A549 (cell line): Measurements from ENCODE around the gene FBLN7. TPM values are rescaled to one million over a fixed set of nuclear protein-coding genes. Genes with fewer than 3 reads are reported as not detected.

Source experiments
- ATAC-seq, 2 experiments: fragments of 200-7000 bp in 1 of 2; fragments of >200 bp in 1 of 2; cut with Nextera tagmentation in 1 of 2; cut with Tn5 transposase in 1 of 2; 3 replicates each; pipeline versions ENCODE4 v1.8.0 to v1.9.1; 2018 to 2020; ENCODE audit warnings: mild to moderate bottlenecking in 1 of 2, moderate library complexity in 1 of 2
- CTCF ChIA-PET: fragments of 300-600 bp; sonication (Branson Sonifier 250); formaldehyde crosslinking; extraction: SDS; loops from one replicate; lab custom pipeline; 2021; ENCODE audit warnings: antibody characterized with exemption, inconsistent platforms; lab: Yijun Ruan, JAX
- POLR2A ChIA-PET: fragments of 350-600 bp; formaldehyde crosslinking; extraction: SDS; loops from one replicate; lab custom pipeline; 2021; ENCODE audit warnings: antibody characterized with exemption, inconsistent platforms; lab: Yijun Ruan, JAX
- DNase-seq, 2 experiments: peaks; one replicate each; pipeline versions ENCODE4 v3.0.0 to v3.0.0-alpha.2; 2011 to 2016; ENCODE audit warnings: low read depth in 1 of 2, low spot score in 1 of 2
- FAIRE-seq: peaks from 2 replicates; lab custom pipeline; 2011; peaks lifted over from hg19 to GRCh38; lab: Jason Lieb, UNC
- H3K27ac ChIP-seq, 2 experiments: fragments of >200 bp; sonication (Bioruptor Twin); formaldehyde crosslinking; 3 replicates each; pipeline ENCODE4 v1.5.1; 2016 to 2017
- H3K4me1 ChIP-seq: fragments of >200 bp; sonication (Bioruptor Twin); formaldehyde crosslinking; 3 replicates; pipeline ENCODE4 v1.6.1; 2016
- H3K4me2 ChIP-seq: fragments of >200 bp; sonication (Bioruptor Twin); formaldehyde crosslinking; 3 replicates; pipeline ENCODE4 v1.6.1; 2016
- H3K4me3 ChIP-seq: fragments of >200 bp; sonication (Bioruptor Twin); formaldehyde crosslinking; 3 replicates; pipeline ENCODE4 v1.5.1; 2016
- H3K9me3 ChIP-seq: fragments of >200 bp; sonication (Bioruptor Twin); formaldehyde crosslinking; 3 replicates; pipeline ENCODE4 v1.6.1; 2016
- BCL3 ChIP-seq: fragments of >200 bp; sonication (Bioruptor Twin); formaldehyde crosslinking; IDR thresholded peaks from 3 replicates; pipeline ENCODE4 v1.6.1; 2016
- BHLHE40 ChIP-seq: IDR thresholded peaks from 2 replicates; pipeline ENCODE4 v1.6.1; 2012; ENCODE audit warnings: low read depth, low read length, inconsistent platforms
- CBX2 ChIP-seq: fragments of 200-600 bp; sonication (generic); IDR thresholded peaks from 2 replicates; pipeline ENCODE4 v1.6.1; 2016; ENCODE audit warnings: low read depth, mild to moderate bottlenecking, borderline replicate concordance
- CEBPB ChIP-seq, 2 experiments: fragments of >200 bp in 1 of 2; sonication (Bioruptor Twin) in 1 of 2; formaldehyde crosslinking in 1 of 2; IDR thresholded peaks; 2 replicates each; pipeline ENCODE4 v1.6.1; 2012 to 2016
- CHD4 ChIP-seq: fragments of 200-600 bp; sonication (generic); IDR thresholded peaks from 2 replicates; pipeline ENCODE4 v1.6.1; 2016; ENCODE audit warnings: antibody characterized with exemption, mild to moderate bottlenecking, borderline replicate concordance
- E2F6 ChIP-seq: IDR thresholded peaks from 2 replicates; pipeline ENCODE4 v1.6.1; 2012; ENCODE audit warnings: low read depth, borderline replicate concordance
- EHMT2 ChIP-seq: fragments of 200-600 bp; sonication (generic); IDR thresholded peaks from 2 replicates; pipeline ENCODE4 v1.6.1; 2016; ENCODE audit warnings: antibody characterized with exemption, low read depth, mild to moderate bottlenecking, moderate library complexity
- ESRRA ChIP-seq: fragments of 150-350 bp; IDR thresholded peaks from 2 replicates; pipeline ENCODE4 v1.6.1; 2014; ENCODE audit warnings: mild to moderate bottlenecking, low read length, borderline replicate concordance
- FOSL2 ChIP-seq, 2 experiments: fragments of 450-650 bp in 1 of 2; fragments of >200 bp in 1 of 2; sonication (Bioruptor Twin) in 1 of 2; formaldehyde crosslinking; IDR thresholded peaks; 2 replicates each; pipeline versions ENCODE4 v1.5.0 to v1.6.1; 2016 to 2020; ENCODE audit warnings: mild to moderate bottlenecking in 1 of 2, moderate library complexity in 1 of 2
- FOXS1 ChIP-seq: fragments of 250-450 bp; sonication (Bioruptor Pico); IDR thresholded peaks from 2 replicates; pipeline ENCODE4 v1.5.0; 2020; ENCODE audit warnings: mild to moderate bottlenecking, moderate library complexity
- GATA3 ChIP-seq: IDR thresholded peaks from 2 replicates; pipeline ENCODE4 v1.6.1; 2012; ENCODE audit warnings: borderline replicate concordance
- HES2 ChIP-seq: fragments of >200 bp; sonication (Bioruptor Twin); formaldehyde crosslinking; IDR thresholded peaks from 2 replicates; pipeline ENCODE4 v1.6.1; 2016
- HEYL ChIP-seq: fragments of 250-450 bp; sonication (Bioruptor Pico); IDR thresholded peaks from 2 replicates; pipeline ENCODE4 v1.8.0; 2021; ENCODE audit warnings: mild to moderate bottlenecking, moderate library complexity
- HMGXB4 ChIP-seq: fragments of 250-450 bp; sonication (Bioruptor Pico); IDR thresholded peaks from 2 replicates; pipeline ENCODE4 v1.5.0; 2021; ENCODE audit warnings: mild to moderate bottlenecking, moderate library complexity, borderline replicate concordance
- HOXB13 ChIP-seq: fragments of 250-450 bp; sonication (Bioruptor Pico); IDR thresholded peaks from 2 replicates; pipeline ENCODE4 v1.5.0; 2020; ENCODE audit warnings: low read depth, mild to moderate bottlenecking, moderate library complexity
- MYC ChIP-seq: IDR thresholded peaks from 2 replicates; pipeline ENCODE4 v1.6.1; 2012; ENCODE audit warnings: mild to moderate bottlenecking, inconsistent platforms, low read length, improper control_type of control experiment, borderline replicate concordance
- NFE2L2 ChIP-seq: fragments of 150-350 bp; conservative IDR thresholded peaks from 2 replicates; pipeline ENCODE4 v1.6.1; 2014; ENCODE audit warnings: low read length
- NPAS2 ChIP-seq: fragments of 250-450 bp; sonication (Bioruptor Pico); IDR thresholded peaks from 2 replicates; pipeline ENCODE4 v1.8.0; 2022; ENCODE audit warnings: mild to moderate bottlenecking, moderate library complexity, borderline replicate concordance
- NR3C1 ChIP-seq: fragments of >200 bp; sonication (Bioruptor Twin); formaldehyde crosslinking; IDR thresholded peaks from 3 replicates; pipeline ENCODE4 v1.6.1; 2017
- POLR2A ChIP-seq: IDR thresholded peaks from 2 replicates; pipeline ENCODE4 v1.6.1; 2012; ENCODE audit warnings: mild to moderate bottlenecking, low read length
- RAD21 ChIP-seq, 2 experiments: fragments of >200 bp in 1 of 2; sonication (Bioruptor Twin) in 1 of 2; formaldehyde crosslinking in 1 of 2; IDR thresholded peaks in 1 of 2; conservative IDR thresholded peaks in 1 of 2; 2 replicates in 1 of 2; 3 replicates in 1 of 2; pipeline ENCODE4 v1.6.1; 2012 to 2018; ENCODE audit warnings: inconsistent platforms in 1 of 2
- RARB ChIP-seq: fragments of 250-450 bp; sonication (Bioruptor Pico); IDR thresholded peaks from 2 replicates; pipeline ENCODE4 v1.8.0; 2021; ENCODE audit warnings: mild to moderate bottlenecking, moderate library complexity
- RCOR1 ChIP-seq: fragments of 150-350 bp; IDR thresholded peaks from 2 replicates; pipeline ENCODE4 v1.6.1; 2014; ENCODE audit warnings: antibody characterized with exemption, low read length, low read depth
- RNF2 ChIP-seq: fragments of 200-600 bp; sonication (generic); IDR thresholded peaks from 2 replicates; pipeline ENCODE4 v1.6.1; 2016; ENCODE audit warnings: low read depth, mild to moderate bottlenecking, antibody characterized with exemption, moderate library complexity, borderline replicate concordance
- SMC3 ChIP-seq: fragments of >200 bp; sonication (Bioruptor Twin); formaldehyde crosslinking; IDR thresholded peaks from 3 replicates; pipeline ENCODE4 v1.6.1; 2018; ENCODE audit warnings: inconsistent platforms
- SREBF2 ChIP-seq: fragments of 450-650 bp; IDR thresholded peaks from 2 replicates; pipeline ENCODE4 v1.6.1; 2014; ENCODE audit warnings: mild to moderate bottlenecking, moderate library complexity
- TFCP2L1 ChIP-seq: fragments of 250-450 bp; sonication (Bioruptor Pico); IDR thresholded peaks from 2 replicates; pipeline ENCODE4 v1.5.0; 2021; ENCODE audit warnings: mild to moderate bottlenecking
- ZFP36 ChIP-seq: fragments of 450-650 bp; IDR thresholded peaks from 2 replicates; pipeline ENCODE4 v1.6.1; 2014; ENCODE audit warnings: borderline replicate concordance; ENCODE audit not compliant: partially characterized antibody
- ZNF302 ChIP-seq: fragments of 250-450 bp; sonication (Bioruptor Pico); IDR thresholded peaks from 2 replicates; pipeline ENCODE4 v1.9.0; 2021; ENCODE audit warnings: inconsistent platforms, mild to moderate bottlenecking, moderate library complexity
- WGBS: methylation state at CpG from one replicate; pipeline ENCODE4 v1.1.6; 2017; ENCODE audit errors: missing lambda C conversion rate; 5-methylcytosine and 5-hydroxymethylcytosine counted together
- polyA plus RNA-seq, 4 experiments: library from polyadenylated mRNA; depleted of rRNA in 3 of 4; stranded (reverse); fragments of >200 nt; fragmentation: RNase III in 1 of 4; extraction: RNeasy Plus Mini Kit Qiagen cat#74134 plus additional on column Dnase treatment in 1 of 4; gene quantifications; 2 replicates in 3 of 4; 3 replicates in 1 of 4; pipeline ENCODE4 v1.2.3, GENCODE V29; 2011 to 2017
- TF ChIP-seq, protein P1 (sequence below): fragments of 150-350 bp; IDR thresholded peaks from 2 replicates; pipeline ENCODE4 v1.6.1; 2014; ENCODE audit warnings: low read depth, mild to moderate bottlenecking, low read length

The FBLN7 gene
- polyA plus RNA-seq, 2 of the 4 experiments (the other 2 are of a cell fraction), result 0.47 to 0.63 TPM

DNA sequence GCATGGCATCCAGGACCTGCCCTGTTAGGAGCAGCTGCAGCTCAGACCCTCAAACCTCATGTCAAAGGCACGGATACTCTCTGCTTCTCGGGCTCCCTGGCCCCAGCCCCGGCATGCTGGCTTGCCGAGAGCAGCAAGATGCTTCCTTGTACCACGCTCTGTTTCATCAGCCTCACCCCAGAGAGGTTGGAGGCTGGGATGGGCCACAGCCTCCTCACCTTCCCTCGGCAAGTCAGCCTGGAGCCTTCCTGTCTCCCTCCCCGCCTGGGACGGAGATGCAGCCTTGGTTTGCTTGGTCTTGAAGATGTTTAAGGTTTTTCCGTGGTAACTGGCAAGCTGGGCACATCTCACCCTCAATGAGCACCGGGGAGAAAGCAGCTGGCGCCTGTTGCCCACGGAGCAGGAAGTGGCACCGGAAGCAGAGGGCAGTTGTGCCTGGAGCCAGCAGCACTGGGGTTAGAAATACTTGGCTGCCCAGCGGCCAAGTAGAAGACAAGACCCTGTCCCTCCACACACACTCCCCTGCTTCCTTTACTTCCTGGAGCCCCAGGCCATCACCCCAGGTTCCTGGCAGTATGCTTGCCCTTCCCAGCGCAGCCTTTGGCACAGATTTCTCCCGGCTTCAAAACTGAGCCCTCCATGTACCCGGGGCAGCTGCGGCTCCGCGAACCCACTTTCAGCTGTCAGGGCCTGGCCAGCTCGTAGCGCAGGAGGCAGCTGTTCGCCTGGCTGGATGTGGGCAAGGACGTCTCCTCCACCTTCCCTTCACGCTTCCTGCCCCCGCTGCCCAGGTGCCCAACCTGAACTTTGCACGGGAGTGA lies 17.4 kb downstream of the FBLN7 start:
- ATAC-seq (no peak; a peak in 2 of 6 replicates), DNase-seq (no peak), FAIRE-seq (no peak)
- TF ChIP-seq HOXB13 (CRISPR knock-in tag) (no peak), BCL3 (no peak), ESRRA (no peak), RARB (CRISPR knock-in tag) (no peak), CBX2 (no peak), NPAS2 (no peak), GATA3 (no peak), EHMT2 (no peak), SREBF2 (no peak), HES2 (no peak), NFE2L2 (no peak), TFCP2L1 (CRISPR knock-in tag) (no peak), RCOR1 (no peak), MYC (no peak), RAD21 (conservative IDR thresholded peaks at IDR 0.05 in 1 of 2, IDR thresholded peaks at IDR 0.05 in 1 of 2) (no peak)
- no peak overlapping the region for H3K27ac ChIP-seq
- CTCF ChIA-PET, result no interaction called here
- 78% methylated on average over 19 of the region's 27 CpGs for WGBS
- no peaks in the 10 kb centered on the region for H3K9me3 ChIP-seq
- POLR2A ChIA-PET, result no interaction called here
- no peak overlapping the region for H3K4me2 ChIP-seq
- no peak overlapping the region for H3K4me3 ChIP-seq
- H3K4me1 ChIP-seq, result no peaks in the 10 kb centered on the region

- 69% methylated on average over 21 of the region's 21 CpGs for WGBS
Observed at GRCh38 chr2:112156152-112156986, 18.2 kb downstream of the FBLN7 start.

DNA sequence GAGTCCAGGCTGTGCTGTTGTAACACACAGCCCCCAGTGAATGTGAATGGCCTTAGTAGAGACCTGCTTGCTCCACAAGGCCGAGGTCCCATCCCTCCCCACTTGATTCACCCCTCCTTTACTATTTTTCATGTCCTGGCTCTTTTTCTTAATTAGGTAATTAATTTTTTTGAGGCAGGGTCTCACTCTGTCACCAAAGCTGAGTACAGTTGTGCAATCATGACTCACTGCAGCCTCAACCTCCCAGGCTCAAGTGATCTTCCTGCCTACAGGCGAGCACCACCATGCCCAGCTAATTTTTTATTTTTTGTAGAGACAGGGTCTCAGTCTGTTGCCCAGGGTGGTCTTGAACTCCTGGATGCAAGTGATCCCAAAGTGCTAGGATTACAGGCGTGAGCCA lies 19.3 kb downstream of the FBLN7 start:
- Histone ChIP-seq H3K9me3 (no peaks in the 10 kb centered on the region), H3K4me3 (no peak overlapping the region), H3K4me1 (no peaks in the 10 kb centered on the region), H3K27ac (no peak overlapping the region), H3K4me2 (no peak overlapping the region)
- DNase-seq (no peak), FAIRE-seq (no peak), ATAC-seq (no peak)
- 42% methylated on average over 3 of the region's 3 CpGs for WGBS
- POLR2A ChIA-PET, result no interaction called here
- CTCF ChIA-PET, result no interaction called here
- TF ChIP-seq RAD21 (conservative IDR thresholded peaks at IDR 0.05 in 1 of 2, IDR thresholded peaks at IDR 0.05 in 1 of 2) (no peak), CEBPB (IDR thresholded peaks at IDR 0.05) (no peak), MYC (no peak), HMGXB4 (CRISPR knock-in tag) (no peak), ZNF302 (CRISPR knock-in tag) (no peak), ZFP36 (no peak), POLR2A (no peak), E2F6 (no peak), RNF2 (no peak), CHD4 (no peak), NFE2L2 (no peak), BHLHE40 (no peak)

More at GRCh38 chr2:112156152-112156986, 18.2 kb downstream of the FBLN7 start:
- Histone ChIP-seq H3K4me1 (no peaks in the 10 kb centered on the region), H3K4me2 (no peak overlapping the region), H3K4me3 (no peak overlapping the region)
- ChIA-PET CTCF (no interaction called here), POLR2A (no interaction called here)
- FAIRE-seq (no peak), ATAC-seq (peak in 1 of 2 experiments; percentile 51; a peak in 2 of 6 replicates)
- TF ChIP-seq HEYL (CRISPR knock-in tag) (no peak), FOXS1 (CRISPR knock-in tag) (no peak), SMC3 (no peak), RAD21 (conservative IDR thresholded peaks at IDR 0.05 in 1 of 2, IDR thresholded peaks at IDR 0.05 in 1 of 2) (no peak), FOSL2 (IDR thresholded peaks at IDR 0.05) (no peak), FOSL2 (CRISPR knock-in tag; IDR thresholded peaks at IDR 0.05) (no peak), RARB (CRISPR knock-in tag) (no peak), NR3C1 (no peak)
- TF ChIP-seq, protein P1, sequence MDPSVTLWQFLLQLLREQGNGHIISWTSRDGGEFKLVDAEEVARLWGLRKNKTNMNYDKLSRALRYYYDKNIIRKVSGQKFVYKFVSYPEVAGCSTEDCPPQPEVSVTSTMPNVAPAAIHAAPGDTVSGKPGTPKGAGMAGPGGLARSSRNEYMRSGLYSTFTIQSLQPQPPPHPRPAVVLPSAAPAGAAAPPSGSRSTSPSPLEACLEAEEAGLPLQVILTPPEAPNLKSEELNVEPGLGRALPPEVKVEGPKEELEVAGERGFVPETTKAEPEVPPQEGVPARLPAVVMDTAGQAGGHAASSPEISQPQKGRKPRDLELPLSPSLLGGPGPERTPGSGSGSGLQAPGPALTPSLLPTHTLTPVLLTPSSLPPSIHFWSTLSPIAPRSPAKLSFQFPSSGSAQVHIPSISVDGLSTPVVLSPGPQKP, result no peak
- TF ChIP-seq, all 56 proteins: peak for 0
- H3K27ac ChIP-seq, result no peak overlapping the region
- H3K9me3 ChIP-seq, result no peaks in the 10 kb centered on the region
- DNase-seq, result no peak
